K562 (cell line): Measurements from ENCODE around the gene SYNM. TPM values are rescaled to one million over a fixed set of nuclear protein-coding genes. Genes with fewer than 3 reads are reported as not detected.

Experiments
- ATAC-seq: fragments of 200-7000 bp; cut with Tn5 transposase; 3 replicates; pipeline ENCODE4 v1.9.1; 2020; ENCODE audit warnings: moderate library complexity
- BruUV-seq: library from RNA; stranded (reverse); fragments of 400-500 nt; replicated peaks from 2 replicates; lab custom pipeline; 2021; lab: Mats Ljungman, UMichigan
- CTCF ChIA-PET: fragments of 300-600 bp; formaldehyde crosslinking; extraction: SDS; loops from one replicate; lab custom pipeline; 2021; ENCODE audit warnings: low intra/inter-chr PET ratio; lab: Yijun Ruan, JAX
- POLR2A ChIA-PET: fragments of 300-600, 350-650 bp; sonication (Branson Sonifier 250); formaldehyde crosslinking; extraction: SDS; loops from one replicate; lab custom pipeline; 2021; ENCODE audit warnings: antibody characterized with exemption, inconsistent platforms; lab: Yijun Ruan, JAX
- DNase-seq, 4 experiments: peaks; one replicate each; pipeline versions ENCODE4 v3.0.0 to v3.0.0-alpha.2; 2011 to 2018; ENCODE audit warnings: low spot score in 3 of 4, mixed read lengths in 3 of 4; ENCODE audit errors: extremely low read depth in 1 of 4
- FAIRE-seq: peaks from 2 replicates; lab custom pipeline; 2011; peaks lifted over from hg19 to GRCh38; lab: Jason Lieb, UNC
- H2AFZ ChIP-seq: 2 replicates; pipeline ENCODE4 v1.6.0; 2011; ENCODE audit warnings: low read depth, low read length, control low read depth, inconsistent platforms
- H3K27ac ChIP-seq: fragments of 200-600 bp; 3 replicates; pipeline ENCODE4 v1.8.0; 2011; ENCODE audit warnings: low read depth, mild to moderate bottlenecking, control low read depth, inconsistent platforms, low read length, moderate library complexity, mixed read lengths; ENCODE audit errors: extremely low read depth
- H3K27me3 ChIP-seq, 2 experiments: fragments of 300-600 bp in 1 of 2; 2 replicates in 1 of 2; 3 replicates in 1 of 2; pipeline versions ENCODE4 v1.6.0 to v1.8.0; 2011; ENCODE audit warnings: inconsistent platforms in 2 of 2, low read length in 2 of 2, mild to moderate bottlenecking in 1 of 2, mixed read lengths in 1 of 2, moderate library complexity in 1 of 2; ENCODE audit not compliant: control insufficient read depth in 2 of 2, insufficient read depth in 2 of 2
- H3K36me3 ChIP-seq: fragments of 300-600 bp; 3 replicates; pipeline ENCODE4 v1.8.0; 2011; ENCODE audit warnings: mild to moderate bottlenecking, low read length, inconsistent platforms; ENCODE audit not compliant: control insufficient read depth, insufficient read depth
- H3K4me1 ChIP-seq, 2 experiments: fragments of 200-600 bp in 1 of 2; replicated peaks in 1 of 2; 2 replicates in 1 of 2; 3 replicates in 1 of 2; pipeline versions ENCODE4 v1.5.1 to v1.8.0; 2011; ENCODE audit warnings: inconsistent platforms in 2 of 2, low read length in 2 of 2, mild to moderate bottlenecking in 1 of 2, mixed read lengths in 1 of 2, moderate library complexity in 1 of 2; ENCODE audit not compliant: control insufficient read depth in 2 of 2, insufficient read depth in 2 of 2
- H3K4me2 ChIP-seq: 2 replicates; pipeline ENCODE4 v1.6.1; 2011; ENCODE audit warnings: low read length, control low read depth, inconsistent platforms, mixed read lengths; ENCODE audit not compliant: insufficient read depth
- H3K4me3 ChIP-seq: fragments of 200-600 bp; sonication (generic), shearing (Covaris generic); 2 replicates; pipeline ENCODE4 v1.5.1; 2016; ENCODE audit warnings: control low read depth, inconsistent platforms
- H3K79me2 ChIP-seq: fragments of 200-600 bp; 3 replicates; pipeline ENCODE4 v1.8.0; 2011; ENCODE audit warnings: low read length, inconsistent platforms; ENCODE audit not compliant: control insufficient read depth, insufficient read depth
- H3K9ac ChIP-seq, 2 experiments: 2 replicates each; pipeline versions ENCODE4 v1.6.0 to v1.6.1; 2011; ENCODE audit warnings: low read depth in 2 of 2, low read length in 2 of 2, control low read depth in 1 of 2, inconsistent platforms in 1 of 2, mild to moderate bottlenecking in 1 of 2, mixed read lengths in 1 of 2; ENCODE audit not compliant: insufficient read depth in 1 of 2
- H3K9me1 ChIP-seq: one replicate; pipeline ENCODE4 v1.6.0; 2011; ENCODE audit warnings: inconsistent platforms, mild to moderate bottlenecking, low read length, moderate library complexity; ENCODE audit not compliant: control insufficient read depth, insufficient read depth
- H3K9me3 ChIP-seq: replicated peaks from 2 replicates; pipeline ENCODE4 v1.5.1; 2011; ENCODE audit warnings: low read depth, low read length, inconsistent platforms; ENCODE audit not compliant: control insufficient read depth, insufficient read depth
- H4K20me1 ChIP-seq: replicated peaks from 2 replicates; pipeline ENCODE4 v1.6.1; 2011; ENCODE audit warnings: low read length, inconsistent platforms, mixed read lengths; ENCODE audit not compliant: control insufficient read depth, insufficient read depth
- CGGBP1 ChIP-seq: fragments of 250-450 bp; sonication (Bioruptor Pico); IDR thresholded peaks from 2 replicates; pipeline ENCODE4 v1.9.0; 2021; ENCODE audit warnings: mild to moderate bottlenecking
- CHCHD3 ChIP-seq: fragments of 250-450 bp; sonication (Bioruptor Pico); IDR thresholded peaks from 2 replicates; pipeline ENCODE4 v2.1.2; 2022; ENCODE audit warnings: mild to moderate bottlenecking
- FOXO4 ChIP-seq: fragments of 450-650 bp; formaldehyde crosslinking; IDR thresholded peaks from 2 replicates; pipeline ENCODE4 v1.4.0; 2020; ENCODE audit warnings: mild to moderate bottlenecking, moderate library complexity
- KLF10 ChIP-seq: fragments of 250-450 bp; sonication (Bioruptor Pico); IDR thresholded peaks from 2 replicates; pipeline ENCODE4 v1.6.1; 2021; ENCODE audit warnings: matching md5 sums
- MLLT1 ChIP-seq, 2 experiments: fragments of 450-650 bp; IDR thresholded peaks; 2 replicates each; pipeline ENCODE4 v1.6.1; 2016
- NFATC3 ChIP-seq: fragments of 450-650 bp; IDR thresholded peaks from 2 replicates; pipeline ENCODE4 v1.6.1; 2017; ENCODE audit warnings: mild to moderate bottlenecking
- NR4A1 ChIP-seq, 2 experiments: fragments of 250-450 bp in 1 of 2; fragments of 450-650 bp in 1 of 2; sonication (Bioruptor Pico) in 1 of 2; IDR thresholded peaks; 2 replicates each; pipeline versions ENCODE4 v1.4.0 to v1.6.1; 2016 to 2020; ENCODE audit warnings: mild to moderate bottlenecking in 2 of 2, missing compliant biosample characterization in 1 of 2, missing genetic modification characterization in 1 of 2, moderate library complexity in 1 of 2
- TEAD2 ChIP-seq: fragments of 450-650 bp; IDR thresholded peaks from 2 replicates; pipeline ENCODE4 v1.6.1; 2016; ENCODE audit warnings: missing genetic modification characterization, control low read depth, missing compliant biosample characterization
- ZNF124 ChIP-seq: sonication (generic); formaldehyde crosslinking; IDR thresholded peaks from 2 replicates; pipeline ENCODE4 v1.8.1; 2022; ENCODE audit warnings: missing genetic modification reagents
- ZNF316 ChIP-seq: fragments of 450-650 bp; IDR thresholded peaks from 2 replicates; pipeline ENCODE4 v1.6.1; 2016
- WGBS: fragments of 100-300 bp; shearing (Covaris generic); methylation state at CpG from one replicate; pipeline ENCODE4 v1.1.6; 2016; ENCODE audit warnings: low coverage, mixed read lengths; ENCODE audit not compliant: insufficient coverage; ENCODE audit errors: missing lambda C conversion rate; 5-methylcytosine and 5-hydroxymethylcytosine counted together
- in situ Hi-C: fragments of 300-500 bp; cut with MboI; formaldehyde crosslinking; loops from 4 replicates; pipeline ENCODE4 v1.15.0; 2018; ENCODE audit warnings: inconsistent platforms, mixed read lengths
- intact Hi-C: fragments of 100-400 bp; cut with micrococcal nuclease; formaldehyde crosslinking; loops from 2 replicates; pipeline ENCODE4 v1.14.2; 2022
- polyA plus RNA-seq, 8 experiments: library from polyadenylated mRNA; depleted of rRNA in 4 of 8; stranded (reverse) in 5 of 8; unstranded in 3 of 8; fragments of >200 nt; fragmentation: Nextera tagmentation in 2 of 8; fragmentation: Illumina TruSeq in 1 of 8; extraction: Ambion mirVana in 2 of 8; extraction: Trizol in 1 of 8; gene quantifications; 2 replicates each; pipeline versions ENCODE4 v1.2.1 to v1.2.3, GENCODE V29; 2011 to 2014; ENCODE audit warnings: inconsistent platforms in 1 of 8, missing spikeins in 1 of 8
- total RNA-seq, 7 experiments: library from RNA; depleted of rRNA in 6 of 7; stranded (reverse); fragments of >200 nt in 6 of 7; fragmentation: Illumina TruSeq in 2 of 7; extraction: Trizol in 2 of 7; gene quantifications; 2 replicates each; pipeline versions ENCODE4 v1.2.1 to v1.2.3, GENCODE V29; 2011 to 2021; ENCODE audit warnings: low replicate concordance in 1 of 7

The SYNM gene
- total and polyA plus RNA-seq, 9 of the 15 experiments (the other 6 are each of a cell fraction or from before 2014, with no cell fraction given) = 0.01 to 0.42 (median 0.13) TPM

GRCh38 chr15:99106417-99107220, 1.7 kb downstream of the SYNM start:
- no peaks in the 10 kb centered on the region for H3K9me3 ChIP-seq
- DNase-seq (no peak), ATAC-seq (no peak), FAIRE-seq (no peak)
- H3K27me3 ChIP-seq = peaks cover 4 to 34% of the 10 kb centered on the region in 2 experiments; a peak in 3 of 5 replicates
- POLR2A ChIA-PET = interaction anchor here (1.0 kb wide), 1 partner anchor 10 kb away, joined by 3 read pairs; no protein-coding TSS in a partner anchor
- H3K4me3 ChIP-seq = no peak overlapping the region
- CTCF ChIA-PET = no interaction called here
- no peak for TF ChIP-seq CGGBP1 (CRISPR knock-in tag)
- no peak for TF ChIP-seq ZNF316
- TF ChIP-seq MLLT1 (IDR thresholded peaks at IDR 0.05) = no peak
- TF ChIP-seq NFATC3 = no peak
- no peak for TF ChIP-seq KLF10 (CRISPR knock-in tag)
- TF ChIP-seq ZNF124 = no peak
- TF ChIP-seq CHCHD3 (CRISPR knock-in tag) = no peak
- TF ChIP-seq NR4A1 (CRISPR knock-in tag; IDR thresholded peaks at IDR 0.05) = no peak
- no peak for TF ChIP-seq NR4A1 (tag; IDR thresholded peaks at IDR 0.05)
- TF ChIP-seq TEAD2 (tag) = no peak
- TF ChIP-seq FOXO4 = no peak
- no peak overlapping the region for H3K27ac ChIP-seq
- peaks cover 0 to 12% of the 10 kb centered on the region in 2 experiments; a peak in 2 of 5 replicates for H3K4me1 ChIP-seq
- no peak overlapping the region for H3K9ac ChIP-seq
- H2AFZ ChIP-seq = no peak overlapping the region
- intact Hi-C loops (no loop called here), in situ Hi-C loops (no loop called here)
- H3K4me2 ChIP-seq = no peak overlapping the region
- WGBS = 37% methylated on average over 15 of the region's 15 CpGs
- BruUV-seq = no TSS peak
- H4K20me1 ChIP-seq = no peaks in the 10 kb centered on the region
- no peaks in the 10 kb centered on the region for H3K36me3 ChIP-seq
- H3K9me1 ChIP-seq = no peaks in the 10 kb centered on the region
- H3K79me2 ChIP-seq = no peaks in the 10 kb centered on the region
